GM23338 (cell line): ENCODE measurements around the gene ZNF555. TPM values are rescaled to one million over a fixed set of nuclear protein-coding genes. Genes with fewer than 3 reads are reported as not detected.

Experiments used
- ATAC-seq: fragments of 200-7000 bp; cut with Tn5 transposase; 3 replicates; pipeline ENCODE4 v1.9.1; 2020
- DNase-seq: peaks from one replicate; pipeline ENCODE4 v3.0.0-alpha.2; 2015; ENCODE audit warnings: low spot score
- H2AFZ ChIP-seq: fragments of 200-600 bp; sonication (generic); 2 replicates; pipeline ENCODE4 v1.8.0; 2016; ENCODE audit warnings: antibody characterized with exemption, mild to moderate bottlenecking, moderate library complexity
- H3F3A ChIP-seq: fragments of 200-600 bp; sonication (generic); replicated peaks from 2 replicates; pipeline ENCODE4 v1.8.0; 2017; ENCODE audit warnings: antibody characterized with exemption, mixed run types, low read depth
- H3K27ac ChIP-seq: fragments of 200-600 bp; sonication (generic); 2 replicates; pipeline ENCODE4 v1.6.1; 2016; ENCODE audit warnings: low read depth
- H3K27me3 ChIP-seq: fragments of 200-600 bp; sonication (generic); 2 replicates; pipeline ENCODE4 v1.8.0; 2016; ENCODE audit warnings: mild to moderate bottlenecking, mixed run types, moderate library complexity; ENCODE audit not compliant: insufficient read depth
- H3K36me3 ChIP-seq: fragments of 200-600 bp; sonication (generic); 2 replicates; pipeline ENCODE4 v1.8.0; 2016; ENCODE audit warnings: mild to moderate bottlenecking; ENCODE audit not compliant: insufficient read depth
- H3K4me1 ChIP-seq: fragments of 200-600 bp; sonication (generic); 2 replicates; pipeline ENCODE4 v1.8.0; 2016; ENCODE audit warnings: mild to moderate bottlenecking, moderate library complexity; ENCODE audit not compliant: insufficient read depth
- H3K4me2 ChIP-seq: fragments of 200-600 bp; sonication (generic); 2 replicates; pipeline ENCODE4 v1.7.1; 2017; ENCODE audit warnings: mixed run types
- H3K4me3 ChIP-seq: fragments of 200-600 bp; sonication (generic); 2 replicates; pipeline ENCODE4 v1.6.1; 2016; ENCODE audit warnings: mixed run types
- H3K79me2 ChIP-seq: fragments of 200-600 bp; sonication (generic); replicated peaks from 2 replicates; pipeline ENCODE4 v1.8.0; 2017; ENCODE audit warnings: mild to moderate bottlenecking; ENCODE audit not compliant: insufficient read depth
- H3K9me2 ChIP-seq: fragments of 200-600 bp; sonication (generic); 2 replicates; pipeline ENCODE4 v1.8.0; 2017; ENCODE audit not compliant: insufficient read depth
- H4K20me1 ChIP-seq: fragments of 200-600 bp; sonication (generic); replicated peaks from 2 replicates; pipeline ENCODE4 v1.8.0; 2017; ENCODE audit warnings: mild to moderate bottlenecking; ENCODE audit not compliant: insufficient read depth
- H3K27ac Mint-ChIP-seq: 2 replicates; pipeline ENCODE4 v1.8.0; 2020; ENCODE audit warnings: inconsistent platforms, mild to moderate bottlenecking, moderate library complexity, mixed read lengths
- H3K27me3 Mint-ChIP-seq: 3 replicates; pipeline ENCODE4 v1.8.0; 2022; ENCODE audit warnings: low read depth, mild to moderate bottlenecking, moderate library complexity, mixed read lengths, inconsistent platforms; ENCODE audit not compliant: insufficient read depth, poor library complexity
- H3K36me3 Mint-ChIP-seq: 3 replicates; pipeline ENCODE4 v1.8.0; 2021; ENCODE audit warnings: low read depth, mild to moderate bottlenecking, inconsistent platforms, moderate library complexity, mixed read lengths
- H3K4me1 Mint-ChIP-seq: 3 replicates; pipeline ENCODE4 v1.8.0; 2020; ENCODE audit warnings: mild to moderate bottlenecking, inconsistent platforms, mixed read lengths
- H3K4me3 Mint-ChIP-seq: 3 replicates; pipeline ENCODE4 v1.8.0; 2021; ENCODE audit warnings: moderate library complexity, mild to moderate bottlenecking, inconsistent platforms, mixed read lengths
- H3K9me3 Mint-ChIP-seq: 3 replicates; pipeline ENCODE4 v1.8.0; 2020; ENCODE audit warnings: moderate library complexity, mild to moderate bottlenecking, inconsistent platforms, mixed read lengths
- CREB1 ChIP-seq: fragments of 250-450 bp; sonication (Bioruptor Pico); IDR thresholded peaks from 2 replicates; pipeline ENCODE4 v1.5.0; 2020; ENCODE audit warnings: low read depth, mild to moderate bottlenecking, moderate library complexity
- CTCF ChIP-seq, 2 experiments: fragments of 200-600 bp in 1 of 2; sonication (generic) in 1 of 2; conservative IDR thresholded peaks; 2 replicates each; pipeline versions ENCODE4 v1.5.1 to v1.6.1; 2016 to 2017; ENCODE audit warnings: antibody characterized with exemption in 2 of 2, low read depth in 2 of 2, mild to moderate bottlenecking in 2 of 2, moderate library complexity in 1 of 2
- EZH2 ChIP-seq: fragments of 200-600 bp; sonication (generic); IDR thresholded peaks from one replicate; pipeline ENCODE4 v1.8.0; 2017; ENCODE audit warnings: antibody characterized with exemption, mild to moderate bottlenecking, low read depth; ENCODE audit not compliant: unreplicated experiment
- EZH2phosphoT487 ChIP-seq: fragments of 200-600 bp; sonication (generic); IDR thresholded peaks from one replicate; pipeline ENCODE4 v1.8.1; 2018; ENCODE audit warnings: antibody characterized with exemption; ENCODE audit not compliant: unreplicated experiment
- NANOG ChIP-seq: IDR thresholded peaks from 2 replicates; pipeline ENCODE4 v1.6.1; 2016; ENCODE audit warnings: antibody characterized with exemption, borderline replicate concordance
- POLR2AphosphoS5 ChIP-seq: IDR thresholded peaks from 2 replicates; pipeline ENCODE4 v1.6.1; 2016; ENCODE audit warnings: antibody characterized with exemption, low read depth
- REST ChIP-seq: IDR thresholded peaks from one replicate; pipeline ENCODE4 v1.6.1; 2018; ENCODE audit warnings: antibody characterized with exemption; ENCODE audit not compliant: unreplicated experiment
- STAT1 ChIP-seq: IDR thresholded peaks from one replicate; pipeline ENCODE4 v1.6.1; 2016; ENCODE audit warnings: antibody characterized with exemption; ENCODE audit not compliant: unreplicated experiment
- ZNF462 ChIP-seq: fragments of 250-450 bp; sonication (Bioruptor Pico); IDR thresholded peaks from 2 replicates; pipeline ENCODE4 v1.5.0; 2020; ENCODE audit warnings: mild to moderate bottlenecking, moderate library complexity
- polyA plus RNA-seq: library from polyadenylated mRNA; unstranded; fragments of >200 nt; fragmentation: Nextera tagmentation; extraction: Ambion mirVana; gene quantifications from 2 replicates; pipeline ENCODE4 v1.2.1, GENCODE V29; 2016
- total RNA-seq: library from RNA; depleted of rRNA; stranded (reverse); fragments of >200 nt; shearing (Covaris generic); gene quantifications from 2 replicates; pipeline ENCODE4 v1.2.3, GENCODE V29; 2014

ZNF555 gene
- total and polyA plus RNA-seq, 2 experiments from 2014 or later = 3.5 to 7.5 TPM

GRCh38 chr19:2805991-2806649 is 35.2 kb upstream of the ZNF555 start:
- Mint-ChIP-seq H3K4me3 (no peak overlapping the region), H3K4me1 (no peaks in the 10 kb centered on the region), H3K27me3 (peaks cover 11% of the 10 kb centered on the region), H3K9me3 (no peaks in the 10 kb centered on the region; the same call in 2 of the 3 replicates), H3K36me3 (peaks cover 46% of the 10 kb centered on the region), H3K27ac (no peak overlapping the region)
- DNase-seq (no peak), ATAC-seq (no peak)
- no peak overlapping the region for H3K4me3 ChIP-seq
- H3K9me2 ChIP-seq = no peaks in the 10 kb centered on the region
- no peak overlapping the region for H3K4me2 ChIP-seq
- H3K79me2 ChIP-seq = peaks cover 3% of the 10 kb centered on the region
- no peaks in the 10 kb centered on the region for H3K4me1 ChIP-seq
- no peaks in the 10 kb centered on the region for H3K27me3 ChIP-seq
- H3F3A ChIP-seq = no peaks in the 10 kb centered on the region
- no peak overlapping the region for H2AFZ ChIP-seq
- TF ChIP-seq EZH2 = no peak
- no peak for TF ChIP-seq EZH2phosphoT487
- no peak for TF ChIP-seq CTCF (conservative IDR thresholded peaks at IDR 0.05; ENCODE audit: low read depth in 2 of 2)
- no peak for TF ChIP-seq NANOG
- no peak for TF ChIP-seq REST
- no peak for TF ChIP-seq POLR2AphosphoS5
- TF ChIP-seq CREB1 = no peak
- TF ChIP-seq ZNF462 = no peak
- TF ChIP-seq STAT1 = no peak
- no peak overlapping the region for H3K27ac ChIP-seq
- no peaks in the 10 kb centered on the region; the same call in 1 of the 2 replicates for H4K20me1 ChIP-seq
- H3K36me3 ChIP-seq = no peaks in the 10 kb centered on the region; the same call in 1 of the 2 replicates
